ENCODE data around the gene PDE6B. TPM values are rescaled to one million over a fixed set of nuclear protein-coding genes. Genes with fewer than 3 reads are reported as not detected.

The PDE6B gene
- total RNA-seq, 4 donors from 2014 or later, result 6.4 to 26.4 (median 14.4) TPM

DNA sequence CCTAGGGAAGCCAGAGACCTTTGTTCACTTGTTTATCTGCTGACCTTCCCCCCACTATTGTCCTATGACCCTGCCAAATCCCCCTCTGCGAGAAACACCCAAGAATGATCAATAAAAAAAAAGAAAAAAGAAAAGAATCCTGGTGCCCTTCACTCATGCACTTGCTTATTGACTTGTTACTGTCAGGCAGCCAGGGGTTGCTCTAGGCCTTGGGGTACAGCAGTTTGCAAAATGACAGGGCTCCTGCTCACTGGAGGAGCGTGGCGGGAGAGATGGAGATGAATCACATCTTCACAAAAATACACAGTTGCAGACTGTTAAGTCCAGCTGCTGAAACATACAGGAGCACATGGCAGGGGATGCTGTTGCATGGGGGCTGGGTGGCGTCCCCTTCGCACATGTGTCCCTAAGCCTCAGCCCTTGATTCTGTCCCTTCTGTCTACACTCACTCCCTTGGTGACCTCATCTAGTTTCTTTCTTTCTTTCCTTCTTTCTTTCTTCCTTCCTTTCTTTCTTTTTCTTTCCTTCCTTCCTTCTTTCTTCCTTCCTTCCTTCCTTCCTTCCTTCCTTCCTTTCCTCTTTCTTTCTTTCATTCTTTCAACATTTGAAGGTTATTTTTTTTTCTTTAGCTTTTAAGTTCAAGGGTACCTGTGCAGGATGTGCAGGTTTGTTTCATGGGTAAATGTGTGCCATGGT is 32.4 kb upstream of the PDE6B start:
- H3K27me3 ChIP-seq, result no peaks in the 10 kb centered on the region
- 55 to 64% methylated on average over 5 of the region's 5 CpGs for WGBS, 2 donors
- intact Hi-C loops (cut with DNase I), result no loop called here
- H3K27ac ChIP-seq, result no peak overlapping the region
- H3K4me1 ChIP-seq, result no peaks in the 10 kb centered on the region
- TF ChIP-seq, protein P1, sequence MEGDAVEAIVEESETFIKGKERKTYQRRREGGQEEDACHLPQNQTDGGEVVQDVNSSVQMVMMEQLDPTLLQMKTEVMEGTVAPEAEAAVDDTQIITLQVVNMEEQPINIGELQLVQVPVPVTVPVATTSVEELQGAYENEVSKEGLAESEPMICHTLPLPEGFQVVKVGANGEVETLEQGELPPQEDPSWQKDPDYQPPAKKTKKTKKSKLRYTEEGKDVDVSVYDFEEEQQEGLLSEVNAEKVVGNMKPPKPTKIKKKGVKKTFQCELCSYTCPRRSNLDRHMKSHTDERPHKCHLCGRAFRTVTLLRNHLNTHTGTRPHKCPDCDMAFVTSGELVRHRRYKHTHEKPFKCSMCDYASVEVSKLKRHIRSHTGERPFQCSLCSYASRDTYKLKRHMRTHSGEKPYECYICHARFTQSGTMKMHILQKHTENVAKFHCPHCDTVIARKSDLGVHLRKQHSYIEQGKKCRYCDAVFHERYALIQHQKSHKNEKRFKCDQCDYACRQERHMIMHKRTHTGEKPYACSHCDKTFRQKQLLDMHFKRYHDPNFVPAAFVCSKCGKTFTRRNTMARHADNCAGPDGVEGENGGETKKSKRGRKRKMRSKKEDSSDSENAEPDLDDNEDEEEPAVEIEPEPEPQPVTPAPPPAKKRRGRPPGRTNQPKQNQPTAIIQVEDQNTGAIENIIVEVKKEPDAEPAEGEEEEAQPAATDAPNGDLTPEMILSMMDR (IDR thresholded peaks at IDR 0.05), result no peak
- no peak for TF ChIP-seq POLR2A (IDR thresholded peaks at IDR 0.05)
- DNase-seq, result no peak
- H3K4me3 ChIP-seq (replicated peaks in 1 of 3), result no peak overlapping the region
- no peaks in the 10 kb centered on the region for H3K9me3 ChIP-seq
- no peaks in the 10 kb centered on the region for H3K36me3 ChIP-seq

DNA sequence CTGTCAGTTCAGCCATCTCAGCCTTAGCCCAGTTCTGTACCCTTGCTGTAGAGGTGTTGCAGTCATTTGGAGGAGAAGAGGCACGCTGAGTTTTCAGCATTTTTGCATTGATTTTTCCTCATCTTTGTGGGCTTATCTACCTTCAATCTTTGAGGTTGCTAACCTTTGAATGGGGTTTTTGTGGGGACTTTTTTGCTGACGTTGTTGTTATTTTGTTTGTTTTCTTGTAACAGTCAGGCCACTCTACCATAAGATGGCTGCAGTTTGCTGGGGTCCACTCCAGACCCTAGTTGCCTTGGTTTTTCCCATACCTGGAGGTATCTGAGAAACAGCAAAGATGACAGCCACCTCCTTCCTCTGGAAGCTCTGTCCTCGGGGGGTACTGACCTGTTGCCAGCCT is 26.4 kb upstream of the PDE6B start:
- H3K4me1 ChIP-seq, result no peaks in the 10 kb centered on the region
- no peaks in the 10 kb centered on the region for H3K36me3 ChIP-seq
- TF ChIP-seq POLR2A (IDR thresholded peaks at IDR 0.05), result no peak
- TF ChIP-seq, protein P1 (IDR thresholded peaks at IDR 0.05), result no peak
- no peak for DNase-seq
- H3K4me3 ChIP-seq (replicated peaks in 1 of 3), result no peak overlapping the region
- intact Hi-C loops (cut with DNase I), result no loop called here
- H3K27ac ChIP-seq, result no peak overlapping the region
- H3K27me3 ChIP-seq, result no peaks in the 10 kb centered on the region
- no peaks in the 10 kb centered on the region for H3K9me3 ChIP-seq
- WGBS, 2 donors, result 70 to 80% methylated on average over 2 to 3 of the region's 3 CpGs

DNA sequence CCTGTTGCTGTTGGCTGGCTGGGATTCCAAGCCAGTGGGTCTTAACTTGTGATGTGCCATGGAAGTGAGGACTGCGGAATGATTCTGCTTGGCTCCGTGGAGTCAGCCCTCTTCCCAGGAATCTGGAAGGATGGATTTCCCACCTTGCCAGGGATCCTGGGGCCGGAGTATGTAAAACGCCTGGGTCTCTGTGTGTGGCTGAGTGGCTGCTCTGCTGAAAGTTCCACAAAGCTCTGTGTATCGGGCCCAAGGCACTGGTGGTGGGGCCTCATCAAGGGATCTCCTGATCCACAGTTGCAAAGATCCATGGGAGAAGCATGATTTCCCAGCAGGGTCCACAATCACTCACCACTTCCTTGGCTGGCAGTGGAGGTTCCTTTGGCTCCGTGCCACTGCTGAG is 25.2 kb upstream of the PDE6B start:
- Histone ChIP-seq H3K36me3 (no peaks in the 10 kb centered on the region), H3K9me3 (no peaks in the 10 kb centered on the region), H3K4me1 (no peaks in the 10 kb centered on the region), H3K4me3 (replicated peaks in 1 of 3) (no peak overlapping the region), H3K27me3 (no peaks in the 10 kb centered on the region), H3K27ac (no peak overlapping the region)
- intact Hi-C loops (cut with DNase I), result no loop called here
- TF ChIP-seq POLR2A (IDR thresholded peaks at IDR 0.05), result no peak
- TF ChIP-seq, protein P1 (IDR thresholded peaks at IDR 0.05), result no peak
- 73 to 75% methylated on average over 5 of the region's 6 CpGs for WGBS, 2 donors
- no peak for DNase-seq

DNA sequence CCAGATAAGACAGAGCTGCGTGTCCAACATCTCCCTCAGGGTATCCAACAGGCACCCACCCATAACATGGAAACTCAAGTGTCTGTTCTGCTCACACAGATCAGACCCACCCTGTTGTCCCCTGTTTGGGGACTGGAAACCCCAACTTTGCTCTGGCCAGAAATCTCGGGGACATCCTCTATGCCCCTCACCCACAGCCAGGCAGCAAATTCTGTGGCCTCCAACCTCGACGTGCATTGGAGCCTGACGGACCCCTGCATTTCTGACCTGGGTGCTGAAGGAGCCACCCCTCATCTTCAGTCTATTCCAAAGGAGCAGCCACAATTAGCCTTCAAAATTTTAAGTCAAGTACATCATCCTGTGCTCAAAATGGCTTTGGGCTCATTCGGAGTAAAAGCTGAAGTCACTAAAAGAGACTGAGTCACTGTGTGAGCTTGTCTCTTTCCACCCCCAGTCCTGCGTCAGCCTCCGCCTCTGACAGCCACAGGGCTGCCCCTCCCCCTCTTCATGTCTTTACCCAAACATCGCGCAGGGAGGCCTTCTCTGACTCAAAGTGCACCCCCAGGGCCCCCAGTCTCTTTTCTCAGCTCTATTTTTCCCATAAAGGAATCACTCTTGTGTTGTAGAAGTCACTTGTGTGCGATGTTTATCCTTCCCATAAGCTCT is 24.4 kb upstream of the PDE6B start:
- TF ChIP-seq POLR2A (IDR thresholded peaks at IDR 0.05), result no peak
- TF ChIP-seq, protein P1 (IDR thresholded peaks at IDR 0.05), result no peak
- Histone ChIP-seq H3K4me1 (no peaks in the 10 kb centered on the region), H3K27me3 (no peaks in the 10 kb centered on the region), H3K27ac (no peak overlapping the region), H3K36me3 (no peaks in the 10 kb centered on the region), H3K4me3 (replicated peaks in 1 of 3) (no peak overlapping the region), H3K9me3 (no peaks in the 10 kb centered on the region)
- no peak for DNase-seq
- 54 to 56% methylated on average over 11 of the region's 11 CpGs for WGBS, 2 donors
- intact Hi-C loops (cut with DNase I), result no loop called here

Data from thyroid gland (tissue), 4 donors.